Measurements from ENCODE around the gene PTPRN2. TPM values are rescaled to one million over a fixed set of nuclear protein-coding genes. Genes with fewer than 3 reads are reported as not detected.
"Not testable (repeated sequence)": the region's sequence is repeated elsewhere in the genome, so short reads cannot be mapped to it uniquely, and the experiment has no call there.

PTPRN2 gene
- polyA plus RNA-seq, 2 donors = 0.37 to 0.40 TPM

DNA sequence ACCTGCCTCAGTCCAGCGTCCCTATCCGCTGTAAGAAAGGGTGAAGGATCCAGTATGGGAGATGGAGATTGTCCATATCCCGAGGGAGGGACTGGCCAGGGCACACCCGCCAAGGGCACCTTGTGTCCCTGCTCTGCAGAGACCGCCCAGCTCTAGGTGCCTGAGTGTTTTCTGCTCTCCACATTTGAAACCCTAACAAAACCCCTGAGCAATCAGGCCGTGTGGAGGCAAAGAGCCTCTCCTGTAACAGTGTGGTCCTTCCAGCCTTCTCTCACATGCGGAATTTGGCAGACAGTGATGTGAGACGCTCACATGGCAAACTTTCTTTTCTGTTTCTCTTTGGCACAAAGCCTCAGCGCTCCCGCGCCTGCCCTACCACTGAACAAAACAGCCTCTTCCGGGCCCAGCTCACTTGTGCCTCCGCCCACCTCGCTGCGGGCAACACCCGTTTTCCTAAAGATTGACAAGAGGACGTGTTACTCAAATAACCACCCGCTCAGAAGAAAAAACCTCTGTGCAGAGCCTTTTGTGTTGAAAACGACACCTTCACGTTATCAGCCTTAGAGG lies 736.0 kb downstream of the PTPRN2 start:
- Histone ChIP-seq H3K27ac (ENCODE audit: low read depth in 2 of 2, low read length in 1 of 2) (peak overlapping the region in 1 of 2 donors; percentile 3), H3K9me3 (ENCODE audit: control insufficient read depth in 2 of 2, insufficient read depth in 1 of 2, low read depth in 1 of 2, low read length in 1 of 2) (peaks cover 0 to 4% of the 10 kb centered on the region in 2 donors), H3K4me3 (ENCODE audit: low read depth in 1 of 2, low read length in 2 of 2) (no peak overlapping the region), H3K36me3 (ENCODE audit: control insufficient read depth in 2 of 2, insufficient read depth in 2 of 2, low read length in 1 of 2) (no peaks in the 10 kb centered on the region), H3K27me3 (ENCODE audit: control insufficient read depth in 1 of 2, insufficient read depth in 2 of 2, low read length in 2 of 2) (no peaks in the 10 kb centered on the region), H3K4me1 (ENCODE audit: control insufficient read depth in 2 of 2, insufficient read depth in 2 of 2, low read length in 1 of 2) (peaks cover 3% of the 10 kb centered on the region in 2 donors)
- WGBS, 2 donors = 21 to 24% methylated on average over 20 of the region's 20 CpGs

GRCh38 chr7:157850481-157851444 lies 736.9 kb downstream of the PTPRN2 start:
- 87 to 89% methylated on average over 20 of the region's 20 CpGs for WGBS, 2 donors

DNA sequence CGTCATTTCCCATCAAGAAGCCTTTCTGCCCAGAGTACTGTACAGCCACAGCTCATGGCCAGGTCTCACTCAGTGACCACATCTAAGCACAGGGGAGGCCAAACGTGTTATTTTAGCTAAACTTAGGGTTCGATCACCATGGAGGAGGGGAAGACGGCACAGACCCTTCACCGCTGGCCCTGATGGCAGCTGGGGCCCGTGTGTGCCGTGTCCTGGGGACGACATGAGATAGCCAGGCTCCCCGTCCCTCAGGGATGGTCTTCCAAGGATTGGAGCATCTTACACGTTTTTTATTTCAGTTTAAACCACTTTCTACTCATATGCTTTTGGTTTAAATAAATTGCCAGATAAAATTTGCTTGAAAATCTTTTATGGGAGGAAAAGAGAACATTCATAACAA lies 737.9 kb downstream of the PTPRN2 start:
- no peaks in the 10 kb centered on the region for H3K27me3 ChIP-seq (ENCODE audit: control insufficient read depth in 1 of 2, insufficient read depth in 2 of 2, low read length in 2 of 2)
- H3K4me1 ChIP-seq (ENCODE audit: control insufficient read depth in 2 of 2, insufficient read depth in 2 of 2, low read length in 1 of 2) = peaks cover 3 to 7% of the 10 kb centered on the region in 2 donors
- H3K4me3 ChIP-seq (ENCODE audit: low read depth in 1 of 2, low read length in 2 of 2) = no peak overlapping the region
- 83 to 86% methylated on average over 10 of the region's 10 CpGs for WGBS, 2 donors
- peaks cover 0 to 10% of the 10 kb centered on the region in 2 donors for H3K9me3 ChIP-seq (ENCODE audit: control insufficient read depth in 2 of 2, insufficient read depth in 1 of 2, low read depth in 1 of 2, low read length in 1 of 2)
- no peak overlapping the region for H3K27ac ChIP-seq (ENCODE audit: low read depth in 2 of 2, low read length in 1 of 2)
- H3K36me3 ChIP-seq (ENCODE audit: control insufficient read depth in 2 of 2, insufficient read depth in 2 of 2, low read length in 1 of 2) = no peaks in the 10 kb centered on the region

More at GRCh38 chr7:157850481-157851444, 736.9 kb downstream of the PTPRN2 start:
- Histone ChIP-seq H3K4me3 (ENCODE audit: low read depth in 1 of 2, low read length in 2 of 2) (no peak overlapping the region), H3K4me1 (ENCODE audit: control insufficient read depth in 2 of 2, insufficient read depth in 2 of 2, low read length in 1 of 2) (peaks cover 3% of the 10 kb centered on the region in 2 donors), H3K27ac (ENCODE audit: low read depth in 2 of 2, low read length in 1 of 2) (no peak overlapping the region), H3K36me3 (ENCODE audit: control insufficient read depth in 2 of 2, insufficient read depth in 2 of 2, low read length in 1 of 2) (no peaks in the 10 kb centered on the region), H3K27me3 (ENCODE audit: control insufficient read depth in 1 of 2, insufficient read depth in 2 of 2, low read length in 2 of 2) (no peaks in the 10 kb centered on the region), H3K9me3 (ENCODE audit: control insufficient read depth in 2 of 2, insufficient read depth in 1 of 2, low read depth in 1 of 2, low read length in 1 of 2) (peaks cover 0 to 6% of the 10 kb centered on the region in 2 donors)

- Histone ChIP-seq H3K4me3 (ENCODE audit: low read depth in 1 of 2, low read length in 2 of 2) (no peak overlapping the region), H3K9me3 (ENCODE audit: control insufficient read depth in 2 of 2, insufficient read depth in 1 of 2, low read depth in 1 of 2, low read length in 1 of 2) (peaks cover 0 to 10% of the 10 kb centered on the region in 2 donors), H3K27me3 (ENCODE audit: control insufficient read depth in 1 of 2, insufficient read depth in 2 of 2, low read length in 2 of 2) (no peaks in the 10 kb centered on the region), H3K27ac (ENCODE audit: low read depth in 2 of 2, low read length in 1 of 2) (no peak overlapping the region), H3K36me3 (ENCODE audit: control insufficient read depth in 2 of 2, insufficient read depth in 2 of 2, low read length in 1 of 2) (no peaks in the 10 kb centered on the region), H3K4me1 (ENCODE audit: control insufficient read depth in 2 of 2, insufficient read depth in 2 of 2, low read length in 1 of 2) (peaks cover 3 to 7% of the 10 kb centered on the region in 2 donors)
- 77% methylated on average over 6 of the region's 6 CpGs for WGBS, 2 donors
Observed at GRCh38 chr7:157849341-157849596, 738.4 kb downstream of the PTPRN2 start.

DNA sequence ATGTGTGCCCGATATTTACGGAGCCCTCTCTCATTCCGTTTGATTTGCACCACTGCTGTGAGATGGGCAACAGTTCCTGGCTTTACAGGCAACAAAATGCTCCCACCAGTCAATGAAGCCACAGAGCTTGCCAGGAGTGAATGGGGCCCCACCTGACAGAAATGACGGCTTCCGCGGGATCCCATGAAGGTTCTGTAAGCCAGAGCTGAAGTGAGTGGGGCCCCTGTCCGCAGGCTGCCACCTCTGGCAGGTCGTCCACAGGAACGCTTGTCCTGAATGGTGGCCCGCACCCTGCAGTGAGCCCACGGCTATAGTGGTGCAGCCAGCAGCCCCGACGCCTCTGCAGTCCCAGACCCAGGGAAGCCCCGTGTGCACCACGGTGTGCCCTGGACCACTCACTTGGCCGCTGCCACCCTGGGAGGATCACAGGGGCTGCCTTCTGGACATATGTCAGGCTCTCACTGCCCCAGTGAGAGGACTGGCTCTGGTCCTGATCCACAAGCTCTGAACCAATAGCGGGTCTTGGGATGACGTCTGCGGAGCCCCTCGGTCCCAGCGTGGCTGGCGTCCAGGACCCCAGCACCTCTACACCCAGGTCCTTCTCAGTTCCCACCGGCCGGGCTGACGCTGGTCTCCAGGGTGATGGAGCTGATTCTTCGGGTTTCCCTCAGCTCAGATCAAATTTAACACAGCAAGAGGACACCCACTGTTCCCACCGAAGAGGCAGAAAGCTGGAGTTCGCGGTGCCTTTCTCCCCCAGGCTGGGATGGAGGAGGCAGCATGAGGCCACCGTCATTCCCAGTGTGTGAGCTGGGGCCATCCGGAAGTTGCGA lies 738.9 kb downstream of the PTPRN2 start:
- Histone ChIP-seq H3K4me1 (ENCODE audit: control insufficient read depth in 2 of 2, insufficient read depth in 2 of 2, low read length in 1 of 2) (peaks cover 3 to 4% of the 10 kb centered on the region in 2 donors), H3K4me3 (ENCODE audit: low read depth in 1 of 2, low read length in 2 of 2) (no peak overlapping the region), H3K27ac (ENCODE audit: low read depth in 2 of 2, low read length in 1 of 2) (no peak overlapping the region), H3K27me3 (ENCODE audit: control insufficient read depth in 1 of 2, insufficient read depth in 2 of 2, low read length in 2 of 2) (no peaks in the 10 kb centered on the region), H3K9me3 (ENCODE audit: control insufficient read depth in 2 of 2, insufficient read depth in 1 of 2, low read depth in 1 of 2, low read length in 1 of 2) (peaks cover 0 to 7% of the 10 kb centered on the region in 2 donors), H3K36me3 (ENCODE audit: control insufficient read depth in 2 of 2, insufficient read depth in 2 of 2, low read length in 1 of 2) (no peaks in the 10 kb centered on the region)
- WGBS, 2 donors = 88 to 89% methylated on average over 32 of the region's 32 CpGs

DNA sequence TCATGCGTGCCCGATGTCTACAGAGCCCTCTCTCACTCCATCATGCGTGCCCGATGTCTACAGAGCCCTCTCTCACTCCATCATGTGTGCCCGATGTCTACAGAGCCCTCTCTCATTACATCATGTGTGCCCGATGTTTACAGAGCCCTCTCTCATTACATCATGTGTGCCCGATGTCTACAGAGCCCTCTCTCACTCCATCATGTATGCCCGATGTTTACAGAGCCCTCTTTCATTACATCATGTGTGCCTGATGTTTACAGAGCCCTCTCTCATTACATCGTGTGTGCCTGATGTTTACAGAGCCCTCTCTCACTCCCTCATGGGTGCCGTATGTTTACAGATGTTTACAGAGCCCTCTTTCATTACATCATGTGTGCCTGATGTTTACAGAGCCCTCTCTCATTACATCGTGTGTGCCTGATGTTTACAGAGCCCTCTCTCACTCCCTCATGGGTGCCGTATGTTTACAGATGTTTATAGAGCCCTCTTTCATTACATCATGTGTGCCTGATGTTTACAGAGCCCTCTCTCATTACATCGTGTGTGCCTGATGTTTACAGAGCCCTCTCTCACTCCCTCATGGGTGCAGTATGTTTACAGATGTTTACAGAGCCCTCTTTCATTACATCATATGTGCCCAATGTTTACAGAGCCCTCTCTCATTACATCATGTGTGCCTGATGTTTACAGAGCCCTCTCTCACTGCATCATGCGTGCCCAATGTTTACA lies 739.7 kb downstream of the PTPRN2 start:
- not testable (repeated sequence) for H3K27ac ChIP-seq (ENCODE audit: low read depth in 2 of 2, low read length in 1 of 2); H3K36me3 ChIP-seq (ENCODE audit: control insufficient read depth in 2 of 2, insufficient read depth in 2 of 2, low read length in 1 of 2); H3K4me3 ChIP-seq (ENCODE audit: low read depth in 1 of 2, low read length in 2 of 2); H3K4me1 ChIP-seq (ENCODE audit: control insufficient read depth in 2 of 2, insufficient read depth in 2 of 2, low read length in 1 of 2); H3K9me3 ChIP-seq (ENCODE audit: control insufficient read depth in 2 of 2, insufficient read depth in 1 of 2, low read depth in 1 of 2, low read length in 1 of 2); H3K27me3 ChIP-seq (ENCODE audit: control insufficient read depth in 1 of 2, insufficient read depth in 2 of 2, low read length in 2 of 2)
- WGBS, 2 donors = 72 to 76% methylated on average over 14 of the region's 14 CpGs

GRCh38 chr7:157846746-157847145 lies 740.9 kb downstream of the PTPRN2 start:
- H3K9me3 ChIP-seq (ENCODE audit: control insufficient read depth in 2 of 2, insufficient read depth in 1 of 2, low read depth in 1 of 2, low read length in 1 of 2); H3K4me3 ChIP-seq (ENCODE audit: low read depth in 1 of 2, low read length in 2 of 2): not testable (repeated sequence)
- 82 to 87% methylated on average over 11 to 12 of the region's 12 CpGs for WGBS, 2 donors

DNA sequence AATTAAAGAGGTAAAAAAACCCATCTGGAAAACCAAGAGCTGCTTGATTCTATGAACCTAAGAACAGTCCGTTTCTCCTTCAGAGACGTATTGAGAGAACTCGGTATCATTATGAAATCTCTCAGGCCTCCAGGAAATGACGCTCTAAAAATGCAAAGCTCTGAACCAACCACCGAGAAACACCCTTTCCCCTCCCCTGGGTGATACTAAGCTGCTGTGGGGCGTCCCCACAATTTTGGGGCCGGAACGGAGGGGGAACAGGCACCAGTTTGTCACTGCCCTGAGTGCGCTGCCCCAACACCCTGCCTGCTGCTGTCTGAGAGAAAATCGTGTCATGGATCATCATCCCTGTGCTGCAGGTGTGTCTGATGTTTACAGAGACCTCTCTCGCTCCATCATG lies 741.4 kb downstream of the PTPRN2 start:
- H3K27ac ChIP-seq (ENCODE audit: low read depth in 2 of 2, low read length in 1 of 2) = no peak overlapping the region
- H3K27me3 ChIP-seq (ENCODE audit: control insufficient read depth in 1 of 2, insufficient read depth in 2 of 2, low read length in 2 of 2) = no peaks in the 10 kb centered on the region
- no peak overlapping the region for H3K4me3 ChIP-seq (ENCODE audit: low read depth in 1 of 2, low read length in 2 of 2)
- H3K36me3 ChIP-seq (ENCODE audit: control insufficient read depth in 2 of 2, insufficient read depth in 2 of 2, low read length in 1 of 2) = no peaks in the 10 kb centered on the region
- peaks cover 0 to 4% of the 10 kb centered on the region in 2 donors for H3K4me1 ChIP-seq (ENCODE audit: control insufficient read depth in 2 of 2, insufficient read depth in 2 of 2, low read length in 1 of 2)
- WGBS, 2 donors = 73 to 75% methylated on average over 11 of the region's 11 CpGs
- peaks cover 0 to 6% of the 10 kb centered on the region in 2 donors for H3K9me3 ChIP-seq (ENCODE audit: control insufficient read depth in 2 of 2, insufficient read depth in 1 of 2, low read depth in 1 of 2, low read length in 1 of 2)

More at GRCh38 chr7:157846746-157847145, 740.9 kb downstream of the PTPRN2 start:
- H3K4me1 ChIP-seq (ENCODE audit: control insufficient read depth in 2 of 2, insufficient read depth in 2 of 2, low read length in 1 of 2); H3K27ac ChIP-seq (ENCODE audit: low read depth in 2 of 2, low read length in 1 of 2); H3K27me3 ChIP-seq (ENCODE audit: control insufficient read depth in 1 of 2, insufficient read depth in 2 of 2, low read length in 2 of 2); H3K36me3 ChIP-seq (ENCODE audit: control insufficient read depth in 2 of 2, insufficient read depth in 2 of 2, low read length in 1 of 2): not testable (repeated sequence)
